WTC11 (cell line): ENCODE data around the gene ANO4. TPM values are rescaled to one million over a fixed set of nuclear protein-coding genes. Genes with fewer than 3 reads are reported as not detected.

ENCODE experiments used
- ATAC-seq: fragments of 200-7000 bp; cut with Tn5 transposase; 2 replicates; pipeline ENCODE4 v1.10.0; 2021; ENCODE audit warnings: mild to moderate bottlenecking, moderate library complexity
- CTCF ChIA-PET: fragments of 300-600 bp; sonication (Branson Sonifier 250); formaldehyde crosslinking; loops from one replicate; lab custom pipeline; 2021; ENCODE audit warnings: antibody characterized with exemption; lab: Charles Lee
- POLR2A ChIA-PET: fragments of 350-600 bp; sonication (Branson Sonifier 250); formaldehyde crosslinking; loops from one replicate; lab custom pipeline; 2021; ENCODE audit warnings: antibody characterized with exemption; lab: Charles Lee
- DNase-seq: peaks from one replicate; pipeline ENCODE4 v3.0.0; 2021; ENCODE audit warnings: low spot score
- H3K27ac Mint-ChIP-seq: 2 replicates; pipeline ENCODE4 v1.8.0; 2021; ENCODE audit warnings: mixed read lengths
- H3K27me3 Mint-ChIP-seq: 2 replicates; pipeline ENCODE4 v1.8.0; 2021; ENCODE audit warnings: low read depth, mild to moderate bottlenecking, moderate library complexity, mixed read lengths
- H3K36me3 Mint-ChIP-seq: 2 replicates; pipeline ENCODE4 v1.8.0; 2021; ENCODE audit warnings: mixed read lengths
- H3K4me1 Mint-ChIP-seq: 2 replicates; pipeline ENCODE4 v1.8.0; 2022; ENCODE audit warnings: mixed read lengths
- H3K4me3 Mint-ChIP-seq: 2 replicates; pipeline ENCODE4 v1.8.0; 2021; ENCODE audit warnings: mild to moderate bottlenecking, moderate library complexity, mixed read lengths
- H3K9me3 Mint-ChIP-seq: 2 replicates; pipeline ENCODE4 v1.8.0; 2021; ENCODE audit warnings: mixed read lengths
- AR ChIP-seq: fragments of 250-450 bp; sonication (Bioruptor Pico); IDR thresholded peaks from 2 replicates; pipeline ENCODE4 v1.9.0; 2021; ENCODE audit warnings: mild to moderate bottlenecking
- CBFB ChIP-seq: sonication (generic); formaldehyde crosslinking; IDR thresholded peaks from 2 replicates; pipeline ENCODE4 v1.8.1; 2022; ENCODE audit warnings: mild to moderate bottlenecking, low read depth, missing genetic modification reagents
- CREM ChIP-seq: sonication (generic); formaldehyde crosslinking; IDR thresholded peaks from 2 replicates; pipeline ENCODE4 v1.8.1; 2022; ENCODE audit warnings: mild to moderate bottlenecking, missing genetic modification reagents, moderate library complexity
- ETV6 ChIP-seq: sonication (generic); formaldehyde crosslinking; IDR thresholded peaks from 2 replicates; pipeline ENCODE4 v1.8.1; 2022; ENCODE audit warnings: mild to moderate bottlenecking, missing genetic modification reagents
- FOXP1 ChIP-seq: sonication (generic); formaldehyde crosslinking; IDR thresholded peaks from 2 replicates; pipeline ENCODE4 v1.8.0; 2022; ENCODE audit warnings: missing genetic modification reagents, mild to moderate bottlenecking, moderate library complexity, borderline replicate concordance
- GRHL2 ChIP-seq: fragments of 250-450 bp; sonication (Bioruptor Pico); IDR thresholded peaks from 2 replicates; pipeline ENCODE4 v1.8.0; 2022; ENCODE audit warnings: mild to moderate bottlenecking, moderate library complexity; ENCODE audit not compliant: insufficient replicate concordance, severe bottlenecking
- IRF1 ChIP-seq: sonication (generic); formaldehyde crosslinking; IDR thresholded peaks from 2 replicates; pipeline ENCODE4 v1.8.0; 2023; ENCODE audit warnings: missing genetic modification reagents
- MXD4 ChIP-seq: fragments of 250-450 bp; sonication (Bioruptor Pico); IDR thresholded peaks from 2 replicates; pipeline ENCODE4 v1.8.0; 2021; ENCODE audit warnings: mild to moderate bottlenecking, moderate library complexity, borderline replicate concordance
- PREB ChIP-seq: sonication (generic); formaldehyde crosslinking; IDR thresholded peaks from 2 replicates; pipeline ENCODE4 v1.8.1; 2022; ENCODE audit warnings: mild to moderate bottlenecking, missing genetic modification reagents, moderate library complexity, borderline replicate concordance
- SMAD4 ChIP-seq: sonication (generic); formaldehyde crosslinking; IDR thresholded peaks from 2 replicates; pipeline ENCODE4 v1.8.0; 2022; ENCODE audit warnings: mild to moderate bottlenecking, missing genetic modification reagents
- TCF7 ChIP-seq: sonication (generic); formaldehyde crosslinking; IDR thresholded peaks from 2 replicates; pipeline ENCODE4 v1.8.0; 2022; ENCODE audit warnings: mild to moderate bottlenecking, low read depth, missing genetic modification reagents, moderate library complexity
- USF1 ChIP-seq: sonication (generic); formaldehyde crosslinking; IDR thresholded peaks from 2 replicates; pipeline ENCODE4 v1.8.0; 2022; ENCODE audit warnings: mild to moderate bottlenecking, missing genetic modification reagents
- ZBTB21 ChIP-seq: sonication (generic); formaldehyde crosslinking; IDR thresholded peaks from 2 replicates; pipeline ENCODE4 v1.8.1; 2023; ENCODE audit warnings: mild to moderate bottlenecking, missing genetic modification reagents, borderline replicate concordance
- ZNF138 ChIP-seq: sonication (generic); formaldehyde crosslinking; conservative IDR thresholded peaks from 2 replicates; pipeline ENCODE4 v1.8.1; 2022; ENCODE audit warnings: mild to moderate bottlenecking, moderate library complexity, missing genetic modification reagents
- ZNF416 ChIP-seq: fragments of 250-450 bp; sonication (Bioruptor Pico); IDR thresholded peaks from 2 replicates; pipeline ENCODE4 v1.9.0; 2021; ENCODE audit warnings: mild to moderate bottlenecking, inconsistent platforms
- total RNA-seq: library from RNA; stranded (reverse); gene quantifications from 3 replicates; pipeline ENCODE4 v1.2.3, GENCODE V29; 2021
- TF ChIP-seq, protein P1 (sequence below): sonication (generic); formaldehyde crosslinking; IDR thresholded peaks from 2 replicates; pipeline ENCODE4 v1.8.1; 2023; ENCODE audit warnings: mild to moderate bottlenecking, moderate library complexity, missing genetic modification reagents
- TF ChIP-seq, protein P2 (sequence below): sonication (generic); formaldehyde crosslinking; IDR thresholded peaks from 2 replicates; pipeline ENCODE4 v1.8.1; 2023; ENCODE audit warnings: mild to moderate bottlenecking, missing genetic modification reagents, moderate library complexity

The ANO4 gene
- total RNA-seq, 1 experiment from 2014 or later = 2.6 TPM

DNA sequence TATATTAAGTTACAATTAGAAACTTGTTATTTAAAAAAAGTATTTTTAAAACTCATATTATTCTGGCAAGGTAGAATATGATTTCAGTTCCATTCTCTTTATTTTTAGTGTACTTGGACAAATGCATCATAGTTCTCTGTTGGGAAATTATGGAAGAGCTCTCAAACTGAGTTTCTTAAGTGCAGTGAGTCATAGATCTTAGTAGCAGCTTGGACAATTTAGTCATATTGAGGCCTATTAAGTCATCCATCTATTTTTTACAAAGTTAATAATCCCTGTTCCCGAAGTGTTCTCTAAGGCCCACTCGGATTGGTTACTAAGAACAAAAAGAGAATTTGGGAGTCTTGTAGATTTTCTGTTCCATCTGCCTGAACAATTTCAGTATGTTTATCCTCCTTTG is 113.9 kb downstream of the ANO4 start (continued):
- TF ChIP-seq, protein P1, sequence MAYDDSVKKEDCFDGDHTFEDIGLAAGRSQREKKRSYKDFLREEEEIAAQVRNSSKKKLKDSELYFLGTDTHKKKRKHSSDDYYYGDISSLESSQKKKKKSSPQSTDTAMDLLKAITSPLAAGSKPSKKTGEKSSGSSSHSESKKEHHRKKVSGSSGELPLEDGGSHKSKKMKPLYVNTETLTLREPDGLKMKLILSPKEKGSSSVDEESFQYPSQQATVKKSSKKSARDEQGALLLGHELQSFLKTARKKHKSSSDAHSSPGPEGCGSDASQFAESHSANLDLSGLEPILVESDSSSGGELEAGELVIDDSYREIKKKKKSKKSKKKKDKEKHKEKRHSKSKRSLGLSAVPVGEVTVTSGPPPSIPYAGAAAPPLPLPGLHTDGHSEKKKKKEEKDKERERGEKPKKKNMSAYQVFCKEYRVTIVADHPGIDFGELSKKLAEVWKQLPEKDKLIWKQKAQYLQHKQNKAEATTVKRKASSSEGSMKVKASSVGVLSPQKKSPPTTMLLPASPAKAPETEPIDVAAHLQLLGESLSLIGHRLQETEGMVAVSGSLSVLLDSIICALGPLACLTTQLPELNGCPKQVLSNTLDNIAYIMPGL (CRISPR knock-in tag) = no peak
- TF ChIP-seq, protein P2, sequence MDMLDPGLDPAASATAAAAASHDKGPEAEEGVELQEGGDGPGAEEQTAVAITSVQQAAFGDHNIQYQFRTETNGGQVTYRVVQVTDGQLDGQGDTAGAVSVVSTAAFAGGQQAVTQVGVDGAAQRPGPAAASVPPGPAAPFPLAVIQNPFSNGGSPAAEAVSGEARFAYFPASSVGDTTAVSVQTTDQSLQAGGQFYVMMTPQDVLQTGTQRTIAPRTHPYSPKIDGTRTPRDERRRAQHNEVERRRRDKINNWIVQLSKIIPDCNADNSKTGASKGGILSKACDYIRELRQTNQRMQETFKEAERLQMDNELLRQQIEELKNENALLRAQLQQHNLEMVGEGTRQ = no peak
- TF ChIP-seq ETV6 (no peak), USF1 (no peak), AR (CRISPR knock-in tag) (no peak)
- TF ChIP-seq, all 79 proteins: peak for 0

- Mint-ChIP-seq H3K27ac (no peak overlapping the region), H3K36me3 (no peaks in the 10 kb centered on the region), H3K4me1 (no peaks in the 10 kb centered on the region), H3K9me3 (0 out of 2 replicates have a peak, but pooled peaks cover 2% of the 10 kb centered on the region), H3K27me3 (no peaks in the 10 kb centered on the region), H3K4me3 (no peak overlapping the region)
- DNase-seq = no peak
- CTCF ChIA-PET = no interaction called here
- ATAC-seq = no peak
- POLR2A ChIA-PET = no interaction called here
- TF ChIP-seq CBFB (CRISPR knock-in tag) (no peak), ZBTB21 (CRISPR knock-in tag) (no peak), ZNF138 (CRISPR knock-in tag) (no peak), IRF1 (CRISPR knock-in tag) (no peak), PREB (CRISPR knock-in tag) (no peak), ZNF416 (CRISPR knock-in tag) (no peak), SMAD4 (CRISPR knock-in tag) (no peak), FOXP1 (CRISPR knock-in tag) (no peak), MXD4 (CRISPR knock-in tag) (no peak), AR (CRISPR knock-in tag) (no peak), GRHL2 (CRISPR knock-in tag) (no peak), CREM (CRISPR knock-in tag) (no peak), TCF7 (CRISPR knock-in tag) (no peak)
Measured at GRCh38 chr12:100913872-100914592, 119.5 kb downstream of the ANO4 start.
